Caco-2 (cell line): ENCODE results near the gene PPP1R12B. TPM values are rescaled to one million over a fixed set of nuclear protein-coding genes. Genes with fewer than 3 reads are reported as not detected.

Source experiments
- BruUV-seq: library from RNA; stranded (reverse); fragments of 400-500 nt; replicated peaks from 2 replicates; lab custom pipeline; 2021; lab: Mats Ljungman, UMichigan
- CTCF ChIA-PET: fragments of 300-600 bp; sonication (Branson Sonifier 250); formaldehyde crosslinking; loops from one replicate; lab custom pipeline; 2022; ENCODE audit warnings: antibody characterized with exemption; lab: Charles Lee
- POLR2A ChIA-PET: fragments of 300-600 bp; sonication (Branson Sonifier 250); formaldehyde crosslinking; loops from one replicate; lab custom pipeline; 2022; ENCODE audit warnings: antibody characterized with exemption; lab: Charles Lee
- DNase-seq, 2 experiments: peaks; one replicate each; pipeline versions ENCODE4 v3.0.0 to v3.0.0-alpha.2; 2020 to 2022
- H3K27me3 ChIP-seq: replicated peaks from 2 replicates; pipeline ENCODE4 v1.6.0; 2011; ENCODE audit warnings: low read length; ENCODE audit not compliant: control insufficient read depth, insufficient read depth
- H3K36me3 ChIP-seq: 2 replicates; pipeline ENCODE4 v1.5.1; 2011; ENCODE audit warnings: low read length; ENCODE audit not compliant: control insufficient read depth, insufficient read depth
- H3K4me1 ChIP-seq: fragments of 250-450 bp; sonication (Bioruptor Pico); 2 replicates; pipeline ENCODE4 v1.5.1; 2020; ENCODE audit warnings: mild to moderate bottlenecking
- H3K4me3 ChIP-seq: 2 replicates; pipeline ENCODE4 v1.5.1; 2011; ENCODE audit warnings: low read depth, mild to moderate bottlenecking, control low read depth, low read length
- H3K9me3 ChIP-seq: fragments of 250-450 bp; sonication (Bioruptor Pico); 2 replicates; pipeline ENCODE4 v1.5.1; 2020; ENCODE audit warnings: mild to moderate bottlenecking, moderate library complexity
- H3K27ac Mint-ChIP-seq: one replicate; pipeline ENCODE4 v1.8.0; 2022; ENCODE audit warnings: mixed read lengths; ENCODE audit not compliant: unreplicated experiment
- H3K27me3 Mint-ChIP-seq: one replicate; pipeline ENCODE4 v1.8.0; 2022; ENCODE audit warnings: mixed read lengths; ENCODE audit not compliant: insufficient read depth, unreplicated experiment
- H3K36me3 Mint-ChIP-seq: one replicate; pipeline ENCODE4 v1.8.0; 2022; ENCODE audit warnings: mild to moderate bottlenecking, mixed read lengths; ENCODE audit not compliant: insufficient read depth, unreplicated experiment
- H3K4me1 Mint-ChIP-seq: one replicate; pipeline ENCODE4 v1.8.0; 2022; ENCODE audit warnings: low read depth, mixed read lengths; ENCODE audit not compliant: unreplicated experiment
- H3K4me3 Mint-ChIP-seq: one replicate; pipeline ENCODE4 v1.8.0; 2022; ENCODE audit warnings: mild to moderate bottlenecking, moderate library complexity, mixed read lengths; ENCODE audit not compliant: unreplicated experiment
- H3K9me3 Mint-ChIP-seq: one replicate; pipeline ENCODE4 v1.8.0; 2022; ENCODE audit warnings: mixed read lengths; ENCODE audit not compliant: unreplicated experiment
- intact Hi-C: fragments of 100-400 bp; cut with micrococcal nuclease; formaldehyde crosslinking; loops from one replicate; pipeline ENCODE4 v1.10.0; 2022; ENCODE audit not compliant: unreplicated experiment
- total RNA-seq: library from RNA; stranded (reverse); gene quantifications from 2 replicates; pipeline ENCODE4 v1.2.3, GENCODE V29; 2022
- TF ChIP-seq, protein P1 (sequence below), 2 experiments: fragments of 200-600 bp in 1 of 2; IDR thresholded peaks; 1 replicate in 1 of 2; 2 replicates in 1 of 2; pipeline versions ENCODE4 v1.5.1 to v1.8.0; 2011 to 2022; ENCODE audit warnings: antibody characterized with exemption in 1 of 2, control low read depth in 1 of 2, inconsistent platforms in 1 of 2, low read depth in 1 of 2, low read length in 1 of 2, mild to moderate bottlenecking in 1 of 2, moderate library complexity in 1 of 2; ENCODE audit not compliant: insufficient read depth in 1 of 2, severe bottlenecking in 1 of 2, unreplicated experiment in 1 of 2

The PPP1R12B gene
- total RNA-seq, 1 experiment from 2014 or later: 16.4 TPM

DNA sequence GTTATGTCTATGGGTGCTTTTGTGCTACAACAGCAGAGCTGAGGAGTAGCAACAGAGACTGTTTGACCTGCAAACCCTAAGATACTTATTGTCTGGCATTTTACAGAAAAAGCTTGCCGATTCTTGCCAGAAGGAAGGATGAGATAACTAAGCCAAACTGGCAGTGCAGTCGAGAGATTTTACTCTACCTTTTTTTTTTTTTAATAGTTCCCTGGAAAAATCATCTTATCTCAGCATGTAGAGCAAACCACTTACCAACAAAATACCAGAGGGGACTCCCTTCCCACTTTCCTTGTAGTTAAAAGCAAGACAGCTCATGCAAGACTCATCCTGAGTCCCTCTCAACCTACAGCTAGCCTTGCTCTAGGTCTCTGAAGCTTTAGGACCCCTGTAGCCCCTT lies 228.9 kb downstream of the PPP1R12B start:
- no peaks in the 10 kb centered on the region for H3K9me3 ChIP-seq
- POLR2A ChIA-PET: no interaction called here
- DNase-seq: no peak
- intact Hi-C loops: no loop called here
- no peak overlapping the region for H3K27ac Mint-ChIP-seq
- no peaks in the 10 kb centered on the region for H3K36me3 Mint-ChIP-seq
- H3K4me3 Mint-ChIP-seq: no peak overlapping the region
- H3K4me1 ChIP-seq: no peaks in the 10 kb centered on the region
- H3K27me3 ChIP-seq: no peaks in the 10 kb centered on the region
- TF ChIP-seq, protein P1, sequence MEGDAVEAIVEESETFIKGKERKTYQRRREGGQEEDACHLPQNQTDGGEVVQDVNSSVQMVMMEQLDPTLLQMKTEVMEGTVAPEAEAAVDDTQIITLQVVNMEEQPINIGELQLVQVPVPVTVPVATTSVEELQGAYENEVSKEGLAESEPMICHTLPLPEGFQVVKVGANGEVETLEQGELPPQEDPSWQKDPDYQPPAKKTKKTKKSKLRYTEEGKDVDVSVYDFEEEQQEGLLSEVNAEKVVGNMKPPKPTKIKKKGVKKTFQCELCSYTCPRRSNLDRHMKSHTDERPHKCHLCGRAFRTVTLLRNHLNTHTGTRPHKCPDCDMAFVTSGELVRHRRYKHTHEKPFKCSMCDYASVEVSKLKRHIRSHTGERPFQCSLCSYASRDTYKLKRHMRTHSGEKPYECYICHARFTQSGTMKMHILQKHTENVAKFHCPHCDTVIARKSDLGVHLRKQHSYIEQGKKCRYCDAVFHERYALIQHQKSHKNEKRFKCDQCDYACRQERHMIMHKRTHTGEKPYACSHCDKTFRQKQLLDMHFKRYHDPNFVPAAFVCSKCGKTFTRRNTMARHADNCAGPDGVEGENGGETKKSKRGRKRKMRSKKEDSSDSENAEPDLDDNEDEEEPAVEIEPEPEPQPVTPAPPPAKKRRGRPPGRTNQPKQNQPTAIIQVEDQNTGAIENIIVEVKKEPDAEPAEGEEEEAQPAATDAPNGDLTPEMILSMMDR (IDR thresholded peaks at IDR 0.05; ENCODE audit: insufficient read depth in 1 of 2, low read depth in 1 of 2, low read length in 1 of 2, severe bottlenecking in 1 of 2, unreplicated experiment in 1 of 2): no peak
- H3K9me3 Mint-ChIP-seq: no peaks in the 10 kb centered on the region
- no peaks in the 10 kb centered on the region for H3K27me3 Mint-ChIP-seq
- H3K4me3 ChIP-seq: no peak overlapping the region
- BruUV-seq: no TSS peak
- H3K4me1 Mint-ChIP-seq: no peaks in the 10 kb centered on the region
- CTCF ChIA-PET: interaction anchor here (0.7 kb wide), 1 partner anchor 15 kb away, joined by 3 read pairs; no protein-coding TSS in a partner anchor
- no peaks in the 10 kb centered on the region for H3K36me3 ChIP-seq

DNA sequence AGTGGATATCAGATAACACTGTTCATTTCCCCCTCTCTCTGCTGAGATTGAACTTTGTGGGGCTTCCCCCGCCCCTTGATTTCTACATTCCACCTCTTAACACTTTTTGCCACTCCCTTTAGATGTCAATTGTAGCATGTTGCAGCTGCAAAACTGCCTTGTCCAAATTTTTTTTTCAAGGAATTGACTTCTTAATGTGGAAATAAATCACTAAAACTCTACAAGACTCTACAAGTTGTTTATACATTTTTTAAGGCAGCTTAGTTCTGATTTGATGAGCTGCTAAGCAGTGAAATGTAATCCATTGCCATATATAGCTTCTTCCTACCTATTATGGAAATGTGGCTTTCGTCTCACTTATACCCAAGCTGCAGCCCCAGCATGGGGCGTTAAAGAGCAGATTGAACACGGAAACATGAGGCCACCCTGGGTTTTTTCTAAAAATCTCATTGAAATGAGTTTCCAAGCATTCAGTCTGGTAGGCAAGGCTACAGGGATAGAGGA lies 229.6 kb downstream of the PPP1R12B start:
- H3K27ac Mint-ChIP-seq: no peak overlapping the region
- H3K4me1 ChIP-seq: no peaks in the 10 kb centered on the region
- no peaks in the 10 kb centered on the region for H3K9me3 Mint-ChIP-seq
- DNase-seq: no peak
- no peaks in the 10 kb centered on the region for H3K36me3 ChIP-seq
- intact Hi-C loops: no loop called here
- H3K27me3 Mint-ChIP-seq: no peaks in the 10 kb centered on the region
- no peaks in the 10 kb centered on the region for H3K4me1 Mint-ChIP-seq
- H3K9me3 ChIP-seq: no peaks in the 10 kb centered on the region
- H3K27me3 ChIP-seq: no peaks in the 10 kb centered on the region
- CTCF ChIA-PET: no interaction called here
- H3K4me3 ChIP-seq: no peak overlapping the region
- no TSS peak for BruUV-seq
- no peak overlapping the region for H3K4me3 Mint-ChIP-seq
- POLR2A ChIA-PET: no interaction called here
- H3K36me3 Mint-ChIP-seq: no peaks in the 10 kb centered on the region
- TF ChIP-seq, protein P1 (IDR thresholded peaks at IDR 0.05; ENCODE audit: insufficient read depth in 1 of 2, low read depth in 1 of 2, low read length in 1 of 2, severe bottlenecking in 1 of 2, unreplicated experiment in 1 of 2): no peak

DNA sequence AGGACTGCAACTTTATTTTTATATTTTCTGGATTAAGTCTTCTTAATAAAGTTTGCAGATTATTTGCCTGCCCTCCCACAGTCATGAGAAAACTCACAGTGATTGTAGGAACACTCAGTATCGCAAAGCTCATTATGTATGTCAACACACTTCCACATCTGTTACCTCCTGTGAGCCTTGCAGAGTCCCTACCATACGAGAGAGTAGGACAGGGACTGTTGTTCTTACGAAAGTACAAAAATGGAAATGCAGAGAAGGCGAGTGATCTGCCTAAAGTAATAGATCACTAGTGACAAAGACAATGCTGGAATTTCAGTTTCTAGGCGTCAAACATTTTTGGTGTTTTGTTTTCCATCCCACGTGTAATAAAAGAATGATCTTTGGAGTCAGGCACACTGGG lies 230.1 kb downstream of the PPP1R12B start:
- BruUV-seq: no TSS peak
- Histone ChIP-seq H3K9me3 (no peaks in the 10 kb centered on the region), H3K4me1 (no peaks in the 10 kb centered on the region), H3K36me3 (no peaks in the 10 kb centered on the region), H3K4me3 (no peak overlapping the region), H3K27me3 (no peaks in the 10 kb centered on the region)
- TF ChIP-seq, protein P1 (IDR thresholded peaks at IDR 0.05; ENCODE audit: insufficient read depth in 1 of 2, low read depth in 1 of 2, low read length in 1 of 2, severe bottlenecking in 1 of 2, unreplicated experiment in 1 of 2): no peak
- no peak for DNase-seq
- Mint-ChIP-seq H3K4me3 (no peak overlapping the region), H3K4me1 (no peaks in the 10 kb centered on the region), H3K27me3 (no peaks in the 10 kb centered on the region), H3K27ac (no peak overlapping the region), H3K9me3 (no peaks in the 10 kb centered on the region), H3K36me3 (no peaks in the 10 kb centered on the region)
- intact Hi-C loops: no loop called here
- CTCF ChIA-PET: no interaction called here
- POLR2A ChIA-PET: no interaction called here
